CD4-positive, CD25-positive, alpha-beta regulatory T cell (primary cell): Measurements from ENCODE around the gene RNGTT. TPM values are rescaled to one million over a fixed set of nuclear protein-coding genes. Genes with fewer than 3 reads are reported as not detected.

Source experiments
- ATAC-seq, 2 donors: fragments of 150-1000 bp; cut with Tn5 transposase; one replicate each; pipeline ENCODE4 v1.10.0; 2021; ENCODE audit warnings: low read depth in 2 of 2, moderate number of reproducible peaks in 2 of 2, moderate library complexity in 1 of 2
- DNase-seq, 3 donors: peaks; one replicate each; pipeline versions ENCODE4 v3.0.0 to v3.0.0-alpha.2; 2012 to 2022; ENCODE audit warnings: mixed read lengths in 1 of 3
- H3K27ac ChIP-seq: one replicate; pipeline ENCODE4 v1.7.0; 2013; ENCODE audit warnings: mild to moderate bottlenecking, low read length; ENCODE audit not compliant: insufficient read depth, poor library complexity, severe bottlenecking
- H3K27me3 ChIP-seq: one replicate; pipeline ENCODE4 v1.7.0; 2013; ENCODE audit warnings: low read length; ENCODE audit not compliant: control insufficient read depth, insufficient read depth
- H3K36me3 ChIP-seq: one replicate; pipeline ENCODE4 v1.7.0; 2013; ENCODE audit warnings: mild to moderate bottlenecking, low read length, moderate library complexity; ENCODE audit not compliant: control insufficient read depth, insufficient read depth
- H3K4me1 ChIP-seq: 2 replicates; pipeline ENCODE4 v1.7.0; 2013; ENCODE audit warnings: mild to moderate bottlenecking, low read length; ENCODE audit not compliant: insufficient read depth, control insufficient read depth, poor library complexity, severe bottlenecking
- H3K4me3 ChIP-seq: one replicate; pipeline ENCODE4 v1.7.0; 2013; ENCODE audit warnings: low read depth, mild to moderate bottlenecking, low read length, moderate library complexity
- H3K9me3 ChIP-seq, 2 experiments: 1 replicate in 1 of 2; 2 replicates in 1 of 2; pipeline ENCODE4 v1.7.0; 2013; ENCODE audit warnings: low read length in 2 of 2, mild to moderate bottlenecking in 1 of 2, moderate library complexity in 1 of 2; ENCODE audit not compliant: control insufficient read depth in 2 of 2
- H3K27ac Mint-ChIP-seq, 3 donors: one replicate each; pipeline ENCODE4 v1.8.0; 2020 to 2022; ENCODE audit warnings: mild to moderate bottlenecking in 3 of 3, mixed read lengths in 3 of 3, moderate library complexity in 2 of 3
- H3K27me3 Mint-ChIP-seq: one replicate; pipeline ENCODE4 v1.8.0; 2022; ENCODE audit warnings: mild to moderate bottlenecking, mixed read lengths
- H3K36me3 Mint-ChIP-seq: one replicate; pipeline ENCODE4 v1.8.0; 2020; ENCODE audit warnings: mixed read lengths
- H3K4me1 Mint-ChIP-seq, 4 donors: one replicate each; pipeline ENCODE4 v1.8.0; 2020 to 2022; ENCODE audit warnings: mixed read lengths in 4 of 4, mild to moderate bottlenecking in 1 of 4
- H3K4me3 Mint-ChIP-seq, 4 donors: one replicate each; pipeline ENCODE4 v1.8.0; 2020 to 2022; ENCODE audit warnings: mild to moderate bottlenecking in 4 of 4, mixed read lengths in 4 of 4, moderate library complexity in 3 of 4
- H3K9me3 Mint-ChIP-seq, 7 donors: one replicate each; pipeline ENCODE4 v1.8.0; 2020 to 2022; ENCODE audit warnings: mixed read lengths in 7 of 7, mild to moderate bottlenecking in 3 of 7, moderate library complexity in 2 of 7
- polyA plus RNA-seq, 4 donors: library from polyadenylated mRNA; unstranded; fragments of 300-500 nt; fragmentation: Illumina TruSeq; gene quantifications; one replicate each; pipeline ENCODE4 v1.2.3, GENCODE V29; 2021
- total RNA-seq: library from RNA; stranded (reverse); gene quantifications from one replicate; pipeline ENCODE4 v1.2.3, GENCODE V29; 2022

The RNGTT gene
- total and polyA plus RNA-seq, 5 donors from 2014 or later: 14.8 to 22.5 (median 21.8) TPM

- Mint-ChIP-seq H3K9me3 (peaks cover 1 to 16% (median 5%) of the 10 kb centered on the region in 7 donors), H3K27ac (no peak overlapping the region), H3K4me1 (no peaks in the 10 kb centered on the region), H3K27me3 (no peaks in the 10 kb centered on the region), H3K36me3 (no peaks in the 10 kb centered on the region), H3K4me3 (no peak overlapping the region)
- Histone ChIP-seq H3K4me3 (no peak overlapping the region), H3K9me3 (peaks cover 0 to 8% of the 10 kb centered on the region in 2 experiments), H3K4me1 (no peaks in the 10 kb centered on the region), H3K27ac (no peak overlapping the region), H3K27me3 (no peaks in the 10 kb centered on the region), H3K36me3 (no peaks in the 10 kb centered on the region)
- ATAC-seq: no peak
- no peak for DNase-seq
Observed at GRCh38 chr6:88572449-88573139, 390.8 kb downstream of the RNGTT start.

GRCh38 chr6:88569959-88570358 is 393.5 kb downstream of the RNGTT start:
- peaks cover 1 to 16% (median 6%) of the 10 kb centered on the region in 7 donors for H3K9me3 Mint-ChIP-seq
- H3K27ac Mint-ChIP-seq: no peak overlapping the region
- Histone ChIP-seq H3K36me3 (no peaks in the 10 kb centered on the region), H3K4me3 (no peak overlapping the region), H3K9me3 (peaks cover 0 to 8% of the 10 kb centered on the region in 2 experiments), H3K27ac (no peak overlapping the region), H3K4me1 (no peaks in the 10 kb centered on the region), H3K27me3 (no peaks in the 10 kb centered on the region)
- H3K27me3 Mint-ChIP-seq: peaks cover 9% of the 10 kb centered on the region
- no peak overlapping the region for H3K4me3 Mint-ChIP-seq
- H3K36me3 Mint-ChIP-seq: no peaks in the 10 kb centered on the region
- no peak for DNase-seq
- no peaks in the 10 kb centered on the region for H3K4me1 Mint-ChIP-seq
- no peak for ATAC-seq

GRCh38 chr6:88567696-88568095 is 395.7 kb downstream of the RNGTT start:
- Mint-ChIP-seq H3K9me3 (peaks cover 1 to 16% (median 6%) of the 10 kb centered on the region in 7 donors), H3K27ac (no peak overlapping the region), H3K36me3 (no peaks in the 10 kb centered on the region), H3K4me1 (no peaks in the 10 kb centered on the region), H3K4me3 (no peak overlapping the region), H3K27me3 (peaks cover 11% of the 10 kb centered on the region)
- H3K27ac ChIP-seq: no peak overlapping the region
- DNase-seq: no peak
- H3K4me3 ChIP-seq: no peak overlapping the region
- H3K27me3 ChIP-seq: no peaks in the 10 kb centered on the region
- no peak for ATAC-seq
- no peaks in the 10 kb centered on the region for H3K4me1 ChIP-seq
- H3K9me3 ChIP-seq: peaks cover 0 to 8% of the 10 kb centered on the region in 2 experiments
- no peaks in the 10 kb centered on the region for H3K36me3 ChIP-seq

- no peak overlapping the region for H3K27ac Mint-ChIP-seq
- DNase-seq: no peak
- H3K9me3 Mint-ChIP-seq: peaks cover 1 to 16% (median 6%) of the 10 kb centered on the region in 7 donors
- no peak overlapping the region for H3K4me3 ChIP-seq
- no peaks in the 10 kb centered on the region for H3K36me3 ChIP-seq
- peaks cover 17% of the 10 kb centered on the region for H3K27me3 Mint-ChIP-seq
- H3K36me3 Mint-ChIP-seq: no peaks in the 10 kb centered on the region
- no peaks in the 10 kb centered on the region for H3K27me3 ChIP-seq
- H3K4me1 ChIP-seq: no peaks in the 10 kb centered on the region
- no peak for ATAC-seq
- H3K4me1 Mint-ChIP-seq: peaks cover 0 to 2% (median 0%) of the 10 kb centered on the region in 4 donors
- H3K27ac ChIP-seq: no peak overlapping the region
- no peak overlapping the region for H3K4me3 Mint-ChIP-seq
- peaks cover 0 to 8% of the 10 kb centered on the region in 2 experiments for H3K9me3 ChIP-seq
Observed at GRCh38 chr6:88566746-88567534, 396.5 kb downstream of the RNGTT start.

GRCh38 chr6:88565836-88566235 is 397.6 kb downstream of the RNGTT start:
- DNase-seq (no peak), ATAC-seq (no peak)
- no peak overlapping the region for H3K4me3 ChIP-seq
- H3K9me3 Mint-ChIP-seq: peaks cover 0 to 15% (median 6%) of the 10 kb centered on the region in 7 donors
- H3K27me3 Mint-ChIP-seq: peaks cover 17% of the 10 kb centered on the region
- H3K36me3 ChIP-seq: no peaks in the 10 kb centered on the region
- H3K27ac ChIP-seq: no peak overlapping the region
- no peak overlapping the region for H3K4me3 Mint-ChIP-seq
- no peaks in the 10 kb centered on the region for H3K4me1 ChIP-seq
- no peaks in the 10 kb centered on the region for H3K27me3 ChIP-seq
- no peak overlapping the region for H3K27ac Mint-ChIP-seq
- peaks cover 0 to 8% of the 10 kb centered on the region in 2 experiments for H3K9me3 ChIP-seq
- H3K4me1 Mint-ChIP-seq: peaks cover 0 to 6% (median 0%) of the 10 kb centered on the region in 4 donors
- H3K36me3 Mint-ChIP-seq: no peaks in the 10 kb centered on the region

GRCh38 chr6:88565409-88565811 is 398.0 kb downstream of the RNGTT start:
- H3K36me3 ChIP-seq: no peaks in the 10 kb centered on the region
- no peaks in the 10 kb centered on the region for H3K27me3 ChIP-seq
- H3K4me3 ChIP-seq: no peak overlapping the region
- ATAC-seq (no peak), DNase-seq (no peak)
- Mint-ChIP-seq H3K4me3 (no peak overlapping the region), H3K27me3 (peaks cover 17% of the 10 kb centered on the region), H3K36me3 (no peaks in the 10 kb centered on the region), H3K27ac (no peak overlapping the region), H3K9me3 (peaks cover 0 to 14% (median 3%) of the 10 kb centered on the region in 7 donors), H3K4me1 (peaks cover 0 to 6% (median 0%) of the 10 kb centered on the region in 4 donors)
- H3K27ac ChIP-seq: no peak overlapping the region
- H3K4me1 ChIP-seq: no peaks in the 10 kb centered on the region
- H3K9me3 ChIP-seq: peaks cover 0 to 8% of the 10 kb centered on the region in 2 experiments

- H3K36me3 ChIP-seq: no peaks in the 10 kb centered on the region
- no peak overlapping the region for H3K4me3 ChIP-seq
- no peaks in the 10 kb centered on the region for H3K9me3 ChIP-seq
- no peak for ATAC-seq
- H3K4me1 ChIP-seq: no peaks in the 10 kb centered on the region
- H3K4me1 Mint-ChIP-seq: peaks cover 0 to 6% (median 0%) of the 10 kb centered on the region in 4 donors
- H3K27me3 Mint-ChIP-seq: peaks cover 17% of the 10 kb centered on the region
- no peaks in the 10 kb centered on the region for H3K36me3 Mint-ChIP-seq
- H3K9me3 Mint-ChIP-seq: peaks cover 0 to 4% (median 0%) of the 10 kb centered on the region in 7 donors
- no peaks in the 10 kb centered on the region for H3K27me3 ChIP-seq
- H3K27ac ChIP-seq: no peak overlapping the region
- DNase-seq: no peak
- H3K27ac Mint-ChIP-seq: no peak overlapping the region
- H3K4me3 Mint-ChIP-seq: no peak overlapping the region
Observed at GRCh38 chr6:88563277-88563625, 400.2 kb downstream of the RNGTT start.
